GM18867 (cell line): Measurements from ENCODE around the gene AKAP13.
"Not testable (repeated sequence)": the region's sequence is repeated elsewhere in the genome, so short reads cannot be mapped to it uniquely, and the experiment has no call there.

ENCODE experiments used
- ATAC-seq: cut with Tn5 transposase; IDR thresholded peaks from one replicate; pipeline ENCODE4 v1.9.1; 2021; ENCODE audit warnings: mild to moderate bottlenecking, moderate library complexity; ENCODE audit not compliant: unreplicated experiment

AKAP13 gene

DNA sequence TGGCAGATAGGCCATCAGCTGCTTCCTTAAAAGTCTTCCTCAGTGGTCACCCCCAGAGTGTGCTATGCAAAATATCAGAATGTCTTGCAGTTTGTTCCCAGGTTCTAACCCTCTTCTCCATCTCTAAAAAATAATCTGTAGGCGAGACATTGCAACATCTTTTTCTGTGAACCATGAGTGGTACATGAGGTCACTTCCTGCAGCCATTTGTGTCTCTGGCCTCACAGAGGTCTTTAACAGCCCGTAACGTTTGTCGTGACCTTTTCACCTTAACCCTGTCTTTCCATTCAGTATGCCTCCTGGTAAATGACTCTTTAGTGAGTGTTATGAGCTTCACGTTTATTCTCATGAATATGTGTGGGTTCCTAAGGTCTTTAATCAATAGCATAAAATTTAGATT, 269.0 kb downstream of the AKAP13 start:
- ATAC-seq: no peak

DNA sequence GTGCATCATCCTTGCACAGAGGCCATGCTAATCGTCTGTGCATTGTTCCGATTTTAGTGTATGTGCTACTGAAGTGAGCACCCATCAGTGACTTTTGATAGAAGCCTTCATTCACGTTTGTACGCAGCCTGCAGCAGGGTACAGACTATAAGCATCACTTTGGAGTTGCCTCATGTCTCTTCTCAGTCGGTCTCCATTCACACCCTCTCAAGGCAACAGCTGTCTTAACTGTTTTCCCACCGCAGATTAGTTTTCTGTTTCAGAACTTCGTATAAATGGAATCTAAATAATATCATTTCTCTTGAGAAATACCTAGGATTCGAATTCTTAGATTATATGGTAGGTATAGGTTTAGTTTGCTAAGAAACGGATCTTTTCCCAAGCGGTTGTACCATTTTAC, 271.1 kb downstream of the AKAP13 start:
- ATAC-seq: no peak

DNA sequence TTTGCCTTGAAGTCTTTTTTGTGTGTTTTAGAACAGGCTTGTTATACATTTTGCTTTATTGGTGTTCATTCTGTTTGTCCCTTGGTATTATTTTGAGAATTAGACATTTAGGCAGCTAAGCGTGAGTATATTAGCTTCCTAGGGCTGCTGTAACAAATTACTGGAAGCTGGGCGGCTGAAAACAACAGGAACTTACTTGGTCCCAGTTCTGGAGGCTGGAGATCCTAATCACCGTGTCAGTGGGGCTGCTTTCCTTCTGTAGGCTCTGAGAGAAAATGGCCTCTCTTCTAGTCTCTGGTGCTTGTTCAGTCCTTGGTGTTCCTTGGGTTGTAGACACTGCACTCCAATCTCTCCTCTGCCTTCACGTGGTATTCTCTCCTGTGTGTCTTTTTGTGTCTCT, 272.1 kb downstream of the AKAP13 start:
- ATAC-seq: no peak

DNA sequence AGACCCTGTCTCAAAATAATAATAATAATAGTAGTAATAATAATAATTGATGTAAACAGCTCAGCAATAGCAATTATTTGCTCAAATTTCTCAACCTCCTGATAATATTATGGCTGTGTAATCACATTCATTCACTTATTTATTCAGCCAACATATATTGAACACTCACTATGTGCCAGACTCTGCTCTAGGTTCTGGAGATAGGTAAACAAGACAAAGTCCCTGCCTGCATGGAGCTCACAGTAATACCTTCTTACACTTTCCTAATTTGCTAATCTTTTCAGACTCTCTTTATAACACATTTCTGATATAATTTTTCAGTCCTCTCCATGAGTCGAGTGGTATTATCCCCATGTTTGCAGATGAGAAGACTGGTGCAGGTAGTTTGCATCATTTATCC, 276.7 kb downstream of the AKAP13 start:
- no peak for ATAC-seq

DNA sequence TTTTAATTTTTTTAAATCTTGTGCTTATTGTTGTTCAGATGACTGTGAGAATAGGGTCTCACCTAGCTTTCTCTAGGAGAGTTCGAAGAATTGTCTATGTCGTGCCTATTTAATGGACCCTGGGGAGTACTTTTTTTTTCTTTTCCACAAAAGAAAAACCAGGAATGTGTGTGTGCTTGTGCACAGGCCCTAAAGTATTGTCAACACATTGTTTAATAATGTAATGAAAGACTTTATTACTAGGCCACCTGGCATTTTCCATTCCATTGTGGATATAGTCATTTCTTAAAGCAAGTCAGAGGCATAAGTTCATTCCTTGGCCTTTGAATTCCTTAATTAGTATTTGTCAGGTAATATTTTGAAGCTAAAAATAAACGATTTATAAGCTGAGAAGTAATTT, 278.4 kb downstream of the AKAP13 start:
- no peak for ATAC-seq

DNA sequence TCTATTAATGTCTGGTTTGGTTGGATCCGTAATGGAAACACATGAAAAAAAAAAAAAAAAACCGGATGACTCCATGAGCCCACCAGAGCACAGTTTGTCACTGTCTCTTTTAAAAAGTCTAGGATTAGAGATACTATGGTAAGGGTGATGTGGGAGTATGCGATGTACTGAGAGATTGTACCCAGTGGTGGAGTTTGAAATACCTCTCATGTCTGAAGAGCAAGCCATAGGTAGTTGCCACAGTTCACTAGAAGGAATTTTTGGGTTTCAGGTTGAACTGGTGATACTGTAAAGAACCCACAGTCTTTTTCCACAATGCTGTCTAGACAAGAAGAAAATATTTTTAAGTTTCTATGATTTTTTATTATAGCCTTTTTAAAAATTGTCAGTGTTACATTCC, 281.5 kb downstream of the AKAP13 start:
- ATAC-seq: no peak

DNA sequence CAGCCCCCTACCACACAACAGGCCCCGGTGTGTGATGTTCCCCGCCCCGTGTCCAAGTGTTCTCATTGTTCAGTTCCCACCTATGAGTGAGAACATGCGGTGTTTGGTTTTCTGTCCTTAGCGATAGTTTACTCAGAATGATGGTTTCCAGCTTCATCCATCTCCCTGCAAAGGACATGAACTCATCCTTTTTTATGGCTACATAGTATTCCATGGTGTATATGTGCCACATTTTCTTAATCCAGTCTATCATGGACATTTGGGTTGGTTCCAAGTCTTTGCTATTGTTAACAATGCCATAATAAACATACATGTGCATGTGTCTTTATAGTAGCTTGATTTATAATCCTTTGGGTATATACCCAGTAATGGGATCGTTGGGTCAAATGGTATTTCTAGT, 285.3 kb downstream of the AKAP13 start:
- not testable (repeated sequence) for ATAC-seq

DNA sequence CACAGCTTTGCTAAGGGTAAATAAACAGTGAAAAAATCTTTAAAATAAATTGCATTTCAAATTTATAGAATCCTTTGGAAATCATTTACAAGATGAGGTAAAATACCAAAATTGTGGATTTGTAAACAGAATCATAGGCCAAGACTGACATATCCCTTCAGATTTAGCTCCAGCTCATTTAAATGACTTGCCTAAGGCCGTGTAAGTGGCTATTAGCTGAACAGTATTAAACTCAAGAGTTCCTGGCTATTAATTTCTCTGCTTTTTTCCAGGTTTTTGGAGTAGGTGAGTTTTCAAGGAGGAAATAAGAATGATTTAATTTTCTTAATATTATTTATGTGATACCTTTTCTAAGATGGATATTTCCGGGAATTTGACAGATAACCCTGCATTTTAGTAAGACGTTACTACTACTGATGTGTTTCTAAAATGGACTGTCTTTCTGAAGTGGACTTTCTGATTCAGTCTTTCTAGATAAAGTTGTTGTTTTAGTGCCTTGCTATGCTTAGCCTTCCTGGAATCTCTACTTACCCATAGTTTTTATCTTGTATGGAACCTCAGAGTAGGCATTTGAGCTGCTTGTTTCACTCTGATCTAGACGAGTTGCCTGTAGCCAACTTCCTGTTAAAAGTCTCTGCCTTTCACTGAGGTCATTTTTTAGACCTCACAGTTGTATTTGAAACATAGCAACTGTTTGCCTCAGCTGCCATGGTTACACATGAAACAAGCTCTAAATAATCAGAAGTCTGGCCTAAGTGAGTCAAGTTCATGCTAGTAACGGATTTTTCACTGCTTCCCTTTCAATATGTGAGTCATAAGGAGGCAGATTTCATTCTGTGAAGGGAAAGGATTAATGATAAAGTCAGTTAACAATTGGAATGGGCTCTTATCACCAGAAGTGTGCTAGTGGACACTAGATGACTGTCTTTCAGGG, 287.4 kb downstream of the AKAP13 start:
- ATAC-seq: peak; percentile 95

DNA sequence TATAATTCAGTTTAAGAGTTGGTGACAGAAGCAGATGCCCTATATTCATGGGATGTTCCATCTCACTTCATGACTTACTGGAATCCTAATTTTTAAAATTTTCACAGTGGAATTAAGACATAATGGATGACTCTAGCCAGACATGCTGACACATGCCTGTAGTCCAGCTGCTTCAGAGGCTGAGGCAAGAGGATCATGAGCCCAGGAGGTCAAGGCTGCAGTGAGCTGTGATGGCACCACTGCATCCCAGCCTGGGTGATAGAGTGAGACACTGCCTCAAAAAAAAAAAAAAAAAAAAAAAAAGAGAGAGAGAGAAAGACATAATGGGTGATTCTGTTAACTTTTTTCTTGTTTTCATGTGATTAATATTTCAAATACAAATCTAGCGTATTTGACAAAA, 290.8 kb downstream of the AKAP13 start:
- ATAC-seq: no peak

DNA sequence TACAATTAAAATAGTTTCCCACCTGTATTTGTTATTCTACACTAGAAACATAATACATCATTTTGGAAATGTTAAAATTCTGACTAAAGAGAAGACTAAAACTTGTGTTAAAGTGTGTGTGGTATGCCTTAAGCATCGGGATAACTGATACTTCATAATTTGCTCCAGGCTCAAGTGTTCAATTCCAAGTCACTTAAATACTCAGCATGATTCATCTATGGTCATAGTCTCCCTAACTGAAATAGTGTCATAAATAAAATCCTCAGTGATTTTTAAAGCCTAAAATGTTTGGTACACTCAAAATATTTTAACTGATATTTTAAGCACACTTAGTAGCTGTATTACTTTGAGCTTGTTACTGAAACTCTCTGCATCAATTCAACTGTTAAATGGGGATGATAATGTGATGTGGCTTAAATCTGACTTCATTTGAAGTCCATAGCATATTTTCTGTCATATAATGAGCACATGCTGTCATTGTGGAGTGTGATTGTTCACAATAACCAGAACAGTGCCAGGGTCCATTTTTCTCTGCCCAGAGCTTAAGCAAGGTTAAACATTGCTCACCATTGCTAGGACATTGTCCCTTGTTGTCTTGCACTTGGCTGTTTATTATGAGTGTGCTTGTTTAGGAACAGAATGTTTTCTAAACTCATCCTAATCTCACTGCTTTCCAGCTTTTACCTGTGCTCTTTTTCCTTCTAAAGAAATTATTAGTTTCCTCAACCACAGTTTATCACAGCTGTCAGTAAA, 292.1 kb downstream of the AKAP13 start:
- no peak for ATAC-seq

DNA sequence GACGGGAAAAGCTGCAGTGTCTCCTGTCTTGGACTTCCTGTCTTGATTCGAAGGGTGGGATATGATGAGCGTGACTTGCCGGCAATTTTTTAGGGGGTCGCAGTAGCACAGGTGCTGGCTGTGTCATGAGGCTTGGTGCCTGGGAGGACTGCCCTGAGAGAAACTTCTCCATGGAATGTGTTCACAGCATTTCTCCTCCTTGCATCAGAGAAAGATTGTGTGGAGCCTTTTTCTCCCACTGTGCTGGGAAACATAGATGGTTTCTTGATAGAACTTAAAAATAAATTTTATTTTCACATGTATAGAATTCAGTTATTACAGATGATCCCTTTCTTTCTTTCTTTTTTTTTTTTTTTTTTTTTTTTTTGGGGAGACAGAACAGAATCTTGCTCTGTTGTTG, 292.9 kb downstream of the AKAP13 start:
- no peak for ATAC-seq

DNA sequence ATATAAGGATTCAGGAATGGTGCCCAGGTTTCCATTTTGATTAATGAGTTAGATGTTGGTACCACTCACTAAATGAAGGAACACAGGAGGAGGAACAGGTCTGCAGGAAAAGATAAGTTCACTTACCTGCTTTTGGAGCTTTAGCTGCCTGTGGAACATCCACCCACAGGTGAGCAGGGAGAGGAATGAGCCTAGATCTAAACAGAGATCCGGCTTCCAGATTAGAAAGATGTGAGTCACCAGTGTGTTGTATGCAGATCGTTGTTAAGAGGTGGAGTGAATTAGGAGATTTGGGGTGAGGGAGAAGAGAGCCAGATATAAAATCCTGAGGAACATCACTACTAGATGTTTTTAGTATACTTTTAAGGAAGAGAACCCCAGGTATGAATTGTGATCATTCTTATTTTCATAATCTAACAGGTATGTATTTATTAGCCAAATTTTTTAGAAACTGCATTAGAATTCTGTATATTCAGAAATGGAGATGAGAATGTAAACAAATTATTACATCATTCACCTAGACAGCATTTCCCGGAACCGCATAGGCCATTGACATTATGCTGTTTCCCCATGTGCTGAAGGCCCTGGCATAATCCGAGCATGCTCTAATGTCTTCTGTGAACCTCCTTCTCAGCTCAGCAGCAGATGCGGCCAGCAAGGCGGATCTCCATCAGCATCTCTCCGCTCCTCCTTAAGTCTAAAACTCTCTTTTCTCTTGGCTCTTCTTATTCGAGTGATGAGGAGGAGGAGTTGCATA, 296.1 kb downstream of the AKAP13 start:
- ATAC-seq: no peak

DNA sequence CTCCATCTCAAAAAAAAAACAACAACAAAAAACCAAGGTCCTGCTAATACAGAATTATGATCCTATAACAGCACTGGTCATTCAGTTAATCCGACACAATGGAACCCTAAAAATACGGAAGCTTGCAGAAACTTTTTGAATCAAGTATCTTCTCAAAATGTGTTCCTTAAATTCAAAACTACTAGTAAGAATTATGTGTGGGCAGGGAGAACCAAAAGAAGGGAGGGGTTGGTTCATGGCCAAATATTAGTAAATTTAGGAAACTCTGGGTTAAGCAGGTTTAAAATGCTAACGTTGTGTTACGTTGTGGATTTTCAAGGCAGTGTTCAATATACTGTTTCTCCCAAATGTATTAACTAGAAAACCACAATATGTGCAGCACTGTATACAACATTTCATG, 298.8 kb downstream of the AKAP13 start:
- ATAC-seq: no peak

DNA sequence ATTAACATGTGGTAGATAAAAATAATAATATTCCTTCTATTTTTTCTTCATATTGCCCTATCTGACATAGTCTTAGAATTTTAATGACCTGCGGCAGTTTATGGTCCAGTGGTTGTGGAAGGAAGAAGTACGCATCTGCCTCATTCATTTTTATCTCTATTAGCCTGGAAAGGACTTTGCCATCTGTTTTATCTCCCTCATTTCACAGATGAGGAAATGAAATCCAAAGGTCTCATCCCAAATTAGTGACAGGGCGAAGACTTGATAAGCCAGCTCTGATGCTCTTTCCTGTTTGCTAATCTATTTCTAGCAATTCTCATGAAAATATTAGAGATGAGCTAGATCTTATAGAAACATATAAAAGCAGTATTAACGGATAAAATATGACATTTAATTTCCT, 301.0 kb downstream of the AKAP13 start:
- no peak for ATAC-seq

DNA sequence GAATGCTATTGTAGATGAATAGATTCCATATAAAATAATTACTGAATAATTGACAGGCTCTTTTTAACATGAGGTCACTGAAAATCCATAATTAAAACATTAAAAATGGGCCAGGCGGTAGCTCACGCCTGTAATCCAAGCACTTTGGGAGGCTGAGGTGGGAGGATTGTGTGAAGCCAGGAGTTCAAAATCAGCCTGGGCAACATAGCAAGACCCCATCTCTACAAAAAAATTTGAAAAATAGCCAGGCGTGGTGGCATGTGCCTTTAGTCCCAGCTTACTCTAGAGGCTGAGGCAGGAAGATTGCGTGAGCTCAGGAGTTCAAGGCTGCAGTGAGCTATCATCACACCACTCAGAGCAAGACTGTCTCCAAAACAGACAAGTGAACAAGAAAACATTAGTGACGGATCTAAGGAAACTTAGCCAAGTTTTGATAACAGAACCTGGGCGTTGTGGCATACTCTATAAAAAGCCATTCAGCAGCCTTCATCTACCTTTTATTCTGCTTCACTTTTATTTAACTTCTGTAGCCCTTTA, 303.8 kb downstream of the AKAP13 start:
- ATAC-seq: no peak

DNA sequence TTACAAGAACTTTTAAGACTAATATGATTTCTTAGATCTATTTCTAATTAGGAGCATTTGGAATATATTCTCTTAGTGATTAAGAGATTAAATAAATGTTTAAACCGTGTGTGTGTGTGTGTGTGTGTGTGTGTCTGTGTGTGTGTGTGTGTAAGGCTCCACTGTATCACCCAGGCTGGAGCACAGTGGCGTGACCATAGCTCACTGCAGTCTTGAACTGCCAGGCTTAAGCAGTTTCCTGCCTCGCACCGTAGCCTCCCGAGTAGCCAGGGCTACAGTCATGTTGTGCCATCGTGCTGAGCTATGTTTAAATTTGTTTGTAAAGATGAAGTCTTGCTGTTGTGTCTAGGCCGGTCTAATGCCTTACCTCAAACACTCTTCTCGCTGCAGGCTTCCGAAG, 305.0 kb downstream of the AKAP13 start:
- no peak for ATAC-seq

DNA sequence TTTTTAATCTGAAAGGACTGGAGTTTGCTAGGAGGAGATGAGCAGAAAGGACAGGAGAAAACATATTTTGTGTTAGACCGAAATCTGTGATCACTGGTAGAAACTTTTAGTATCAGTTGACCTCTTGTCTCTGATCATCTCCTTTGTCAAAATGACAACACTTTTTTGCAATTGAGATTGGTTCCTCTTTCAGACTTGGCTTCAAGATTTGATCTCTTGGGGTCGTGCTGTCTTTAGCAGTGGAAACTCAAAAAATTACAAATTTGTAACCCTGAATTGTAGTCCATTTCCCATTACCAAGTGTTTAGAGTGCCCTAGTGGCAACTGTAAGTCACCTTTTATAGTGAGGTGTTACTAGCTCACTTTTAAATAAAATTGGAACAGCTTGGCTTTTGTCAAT, 306.9 kb downstream of the AKAP13 start:
- no peak for ATAC-seq

DNA sequence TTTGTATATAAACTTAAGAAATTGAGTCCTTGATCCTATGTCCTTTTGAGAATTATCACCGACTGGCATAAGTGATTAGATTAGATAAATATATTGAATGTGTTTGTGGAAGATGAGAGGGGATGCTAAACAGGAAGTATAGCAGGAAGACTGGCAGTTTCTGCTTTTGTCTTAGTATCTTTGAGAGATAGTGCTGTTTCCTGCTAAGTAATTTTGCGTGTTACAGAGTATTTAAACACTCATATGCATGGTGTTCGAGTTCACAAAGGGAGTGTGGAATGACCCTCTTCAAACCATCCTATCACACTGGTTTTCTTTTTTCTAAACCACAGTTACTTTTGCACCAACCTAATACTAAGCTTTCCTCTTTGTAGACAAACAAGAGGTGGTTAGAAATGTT, 308.3 kb downstream of the AKAP13 start:
- no peak for ATAC-seq

DNA sequence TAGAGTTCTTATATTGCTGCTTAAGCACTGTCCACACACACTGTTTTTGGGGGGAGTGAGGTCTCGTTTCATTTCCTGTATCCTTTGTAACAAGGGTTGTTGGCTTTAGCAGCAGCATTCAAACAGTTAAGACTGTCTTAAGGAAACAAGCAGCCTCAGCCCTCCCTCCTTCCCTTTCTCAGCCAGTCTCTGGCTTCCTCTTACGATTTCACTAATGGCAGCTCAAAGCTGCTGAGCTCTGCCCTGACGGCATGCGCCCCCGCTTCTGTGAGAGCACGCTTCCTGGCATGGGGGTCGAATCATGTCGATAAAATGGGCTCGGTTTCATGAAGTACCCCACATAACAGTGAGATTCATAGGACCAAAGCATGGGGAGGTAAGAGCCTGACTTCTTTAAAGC, 309.3 kb downstream of the AKAP13 start:
- ATAC-seq: peak; percentile 39

DNA sequence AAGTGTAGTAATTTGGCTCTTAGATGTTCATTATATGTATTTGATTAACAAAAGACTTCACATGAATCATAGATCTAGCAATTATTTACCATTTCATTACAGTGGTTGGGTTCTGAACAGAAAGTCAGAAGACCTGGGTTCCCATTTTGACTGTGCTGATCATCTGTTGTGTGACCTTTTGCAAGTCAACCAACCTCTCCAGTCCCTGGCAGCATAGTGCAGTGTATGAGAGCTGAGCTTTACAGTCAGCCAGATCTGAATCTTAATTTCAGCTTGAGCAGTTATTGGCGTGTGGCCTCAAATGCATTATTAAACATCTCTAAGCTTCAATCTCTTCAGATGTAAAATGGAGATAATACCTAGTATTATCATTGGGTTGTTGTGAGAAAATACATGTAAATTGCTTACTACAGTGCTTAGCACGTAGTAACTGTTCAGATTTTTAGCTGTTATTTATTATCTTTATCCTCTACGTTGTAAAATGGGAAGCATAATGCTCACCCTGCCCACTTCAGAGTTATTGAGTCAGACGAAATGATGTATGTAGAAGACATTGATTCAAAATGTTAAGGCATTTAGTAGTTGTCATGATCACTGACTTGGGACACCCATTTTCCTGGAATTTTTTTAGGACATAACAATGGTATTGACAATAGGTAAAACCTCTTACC, 310.3 kb downstream of the AKAP13 start:
- peak; percentile 41 for ATAC-seq
